Fibroblast of peridontal ligament (primary cell): ENCODE data around the gene DDX27.
"Not testable (repeated sequence)": the region's sequence is repeated elsewhere in the genome, so short reads cannot be mapped to it uniquely, and the experiment has no call there.

Experiments used
- DNase-seq: peaks from one replicate; pipeline ENCODE4 v3.0.0-alpha.2; 2010; ENCODE audit errors: extremely low read depth

Gene DDX27

GRCh38 chr20:49219091-49219923 lies at the start of gene DDX27:
TSS of gene DDX27 (plus strand) at chr20:49219416. CDS start at chr20:49219449, 33 bp downstream.
- peak; percentile 99 for DNase-seq

- DNase-seq = no peak
Measured at GRCh38 chr20:49169547-49169946, 49.7 kb upstream of the DDX27 start.

- DNase-seq = no peak
Measured at GRCh38 chr20:49170714-49171113, 48.5 kb upstream of the DDX27 start.

- DNase-seq = no peak
Measured at GRCh38 chr20:49171909-49172308, 47.3 kb upstream of the DDX27 start.

- no peak for DNase-seq
Measured at GRCh38 chr20:49172413-49172812, 46.8 kb upstream of the DDX27 start.

- no peak for DNase-seq
Measured at GRCh38 chr20:49174183-49174582, 45.0 kb upstream of the DDX27 start.

GRCh38 chr20:49179368-49180277 lies 39.6 kb upstream of the DDX27 start:
- no peak for DNase-seq

- no peak for DNase-seq
Measured at GRCh38 chr20:49181265-49181877, 37.8 kb upstream of the DDX27 start.

- no peak for DNase-seq
Measured at GRCh38 chr20:49183444-49183843, 35.8 kb upstream of the DDX27 start.

- DNase-seq = not testable (repeated sequence)
Measured at GRCh38 chr20:49184084-49184501, 35.1 kb upstream of the DDX27 start.

GRCh38 chr20:49184691-49185070 lies 34.5 kb upstream of the DDX27 start:
- DNase-seq = no peak

GRCh38 chr20:49185071-49185761 lies 34.0 kb upstream of the DDX27 start:
- DNase-seq = no peak

- DNase-seq = peak; percentile 63
Measured at GRCh38 chr20:49186535-49187329, 32.5 kb upstream of the DDX27 start.

GRCh38 chr20:49187330-49187850 lies 31.8 kb upstream of the DDX27 start:
- no peak for DNase-seq

GRCh38 chr20:49187851-49188641 lies 31.2 kb upstream of the DDX27 start, which contains the start of gene STAU1:
TSS of gene STAU1 (minus strand) at chr20:49188334. CDS start at chr20:49166201, 22,133 bp downstream.
- DNase-seq = peak; percentile 90

- not testable (repeated sequence) for DNase-seq
Measured at GRCh38 chr20:49192944-49193518, 26.2 kb upstream of the DDX27 start.

- DNase-seq = no peak
Measured at GRCh38 chr20:49199729-49200293, 19.4 kb upstream of the DDX27 start.

- no peak for DNase-seq
Measured at GRCh38 chr20:49203011-49203410, 16.2 kb upstream of the DDX27 start.

GRCh38 chr20:49203746-49204145 lies 15.5 kb upstream of the DDX27 start:
- DNase-seq = no peak
